Dermis lymphatic vessel endothelial cell (primary cell): Measurements from ENCODE around the gene CAPSL. TPM values are rescaled to one million over a fixed set of nuclear protein-coding genes. Genes with fewer than 3 reads are reported as not detected.

ENCODE experiments used
- total RNA-seq: library from RNA; depleted of rRNA; stranded (reverse); fragments of >200 nt; gene quantifications from 2 replicates; pipeline ENCODE4 v1.2.1, GENCODE V29; 2014

Gene CAPSL
- total RNA-seq: not detected in 2 replicates

DNA sequence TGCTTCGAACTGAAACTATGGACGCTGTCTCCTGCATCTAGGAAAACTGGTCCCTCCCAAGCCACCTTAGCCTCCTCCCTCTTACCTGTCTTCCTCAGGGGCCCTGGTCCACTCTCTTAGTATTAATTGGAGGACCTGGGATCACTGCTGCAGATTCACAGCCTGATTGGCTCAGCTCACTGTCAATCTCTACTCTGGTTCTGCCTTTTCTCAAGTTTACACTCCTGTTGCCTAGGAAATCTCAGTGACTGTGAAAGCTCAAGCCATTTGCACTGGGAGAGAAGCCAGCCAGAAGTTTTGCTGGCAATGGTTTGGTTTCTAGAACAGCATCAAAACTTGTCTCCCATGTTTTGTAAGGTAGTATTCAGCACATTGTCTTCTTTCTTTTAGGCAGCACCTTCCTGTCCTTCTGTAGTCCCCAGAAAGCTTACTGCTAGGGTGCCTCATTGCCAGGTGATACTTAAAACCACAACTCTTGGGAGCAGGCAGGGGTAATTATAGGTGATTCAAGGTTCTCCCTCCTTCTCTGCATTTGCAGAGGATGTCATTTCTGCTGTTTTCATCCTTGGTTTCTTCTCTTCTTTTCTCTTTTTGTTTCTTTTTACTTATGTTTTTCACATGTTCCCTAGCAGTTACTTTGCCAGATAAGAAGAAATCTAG is at the start of gene CAPSL:
Gene CAPSL (minus strand): TSS at position 55 of the 660 bp plus-strand sequence. CDS start 17,502 bp downstream, outside the sequence.

DNA sequence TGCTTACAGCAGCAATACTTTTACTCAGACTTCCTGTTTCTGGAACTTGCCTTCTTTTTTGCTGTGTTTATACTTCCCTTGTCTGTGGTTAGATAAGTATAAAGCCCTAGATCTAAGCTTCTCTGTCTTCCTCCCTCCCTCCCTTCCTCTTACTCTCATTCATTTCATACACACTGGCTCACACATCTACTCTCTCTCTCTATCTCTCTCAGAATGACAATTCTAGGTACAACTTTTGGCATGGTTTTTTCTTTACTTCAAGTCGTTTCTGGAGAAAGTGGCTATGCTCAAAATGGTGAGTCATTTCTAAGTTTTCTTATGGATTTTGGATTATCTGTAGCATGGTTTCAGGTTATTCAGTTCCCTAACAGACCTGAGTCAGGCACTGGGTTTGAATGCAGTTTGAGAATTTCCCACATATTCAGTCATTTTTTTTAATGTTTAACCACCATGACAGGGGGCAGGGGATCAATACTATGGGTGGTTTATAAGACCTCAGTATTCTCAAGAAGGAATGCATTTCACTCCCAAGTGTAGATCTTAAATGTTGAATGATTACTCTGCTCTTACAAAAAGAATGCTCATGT is 81.6 kb downstream of the CAPSL start, which contains the start of gene IL7R:
Gene IL7R (plus strand): TSS at position 127 of the 587 bp plus-strand sequence. CDS start 87 bp downstream, at position 214.

Other genes with a start within 250 kb of the CAPSL start
- gene IL7R, start 81.7 kb downstream of the CAPSL start, total RNA-seq: 0.26 and 0.65 TPM in 2 replicates
- gene UGT3A1, start 52.8 kb upstream of the CAPSL start, total RNA-seq: not detected in 2 replicates
- gene UGT3A2, start 128.3 kb upstream of the CAPSL start, total RNA-seq: not detected in 2 replicates
- gene LMBRD2, start 213.3 kb upstream of the CAPSL start, total RNA-seq: 8.0 and 8.5 TPM in 2 replicates
- 10.2 and 17.9 TPM in 2 replicates for gene SKP2, start 213.5 kb upstream of the CAPSL start, total RNA-seq